H9 (cell line): Measurements from ENCODE around the gene SH3RF3. TPM values are rescaled to one million over a fixed set of nuclear protein-coding genes. Genes with fewer than 3 reads are reported as not detected.

Source experiments
- DNase-seq: peaks from one replicate; pipeline ENCODE4 v3.0.0-alpha.2; 2017
- H2AFZ ChIP-seq: one replicate; pipeline ENCODE4 v1.6.1; 2013; ENCODE audit warnings: mild to moderate bottlenecking, low read length, control low read depth, moderate library complexity
- H2AK5ac ChIP-seq: 2 replicates; pipeline ENCODE4 v1.6.1; 2013; ENCODE audit warnings: low read length, control low read depth, mixed read lengths; ENCODE audit not compliant: insufficient read length
- H2BK120ac ChIP-seq: one replicate; pipeline ENCODE4 v1.6.1; 2013; ENCODE audit warnings: low read depth, mild to moderate bottlenecking, low read length, control low read depth, inconsistent platforms; ENCODE audit not compliant: poor library complexity, severe bottlenecking
- H2BK12ac ChIP-seq: 2 replicates; pipeline ENCODE4 v1.6.1; 2013; ENCODE audit warnings: low read length, control low read depth, mixed read lengths, low read depth; ENCODE audit not compliant: insufficient read length
- H2BK15ac ChIP-seq: 2 replicates; pipeline ENCODE4 v1.6.1; 2013; ENCODE audit warnings: low read depth, low read length, control low read depth
- H2BK20ac ChIP-seq: one replicate; pipeline ENCODE4 v1.6.1; 2013; ENCODE audit warnings: low read depth, mild to moderate bottlenecking, low read length, control low read depth, inconsistent platforms; ENCODE audit not compliant: poor library complexity, severe bottlenecking
- H2BK5ac ChIP-seq: 2 replicates; pipeline ENCODE4 v1.6.1; 2013; ENCODE audit warnings: low read length, control low read depth, mixed read lengths; ENCODE audit not compliant: insufficient read length
- H3K14ac ChIP-seq: 2 replicates; pipeline ENCODE4 v1.6.1; 2013; ENCODE audit warnings: low read length, control low read depth; ENCODE audit not compliant: insufficient read depth
- H3K18ac ChIP-seq: 2 replicates; pipeline ENCODE4 v1.6.1; 2013; ENCODE audit warnings: low read depth, mild to moderate bottlenecking, mixed read lengths, low read length, control low read depth; ENCODE audit not compliant: insufficient read length
- H3K23ac ChIP-seq: 2 replicates; pipeline ENCODE4 v1.6.1; 2013; ENCODE audit warnings: low read length, control low read depth, mixed read lengths, low read depth; ENCODE audit not compliant: insufficient read length
- H3K23me2 ChIP-seq: 2 replicates; pipeline ENCODE4 v1.6.1; 2013; ENCODE audit warnings: low read depth, mild to moderate bottlenecking, mixed read lengths, low read length, control low read depth; ENCODE audit not compliant: insufficient read length, poor library complexity, severe bottlenecking
- H3K27ac ChIP-seq: 2 replicates; pipeline ENCODE4 v1.5.1; 2013; ENCODE audit warnings: low read length, control low read depth, mixed read lengths, low read depth; ENCODE audit not compliant: insufficient read length
- H3K27me3 ChIP-seq: 2 replicates; pipeline ENCODE4 v1.6.1; 2013; ENCODE audit warnings: low read length, control low read depth, inconsistent platforms; ENCODE audit not compliant: insufficient read depth
- H3K4ac ChIP-seq: 2 replicates; pipeline ENCODE4 v1.6.1; 2013; ENCODE audit warnings: low read depth, mild to moderate bottlenecking, control low read depth, inconsistent platforms, low read length, moderate library complexity
- H3K4me1 ChIP-seq: 2 replicates; pipeline ENCODE4 v1.6.1; 2013; ENCODE audit warnings: low read length, control low read depth, inconsistent platforms; ENCODE audit not compliant: insufficient read depth
- H3K4me2 ChIP-seq: 2 replicates; pipeline ENCODE4 v1.6.1; 2013; ENCODE audit warnings: low read length, control low read depth, mixed read lengths; ENCODE audit not compliant: insufficient read length, insufficient read depth
- H3K56ac ChIP-seq: 2 replicates; pipeline ENCODE4 v1.6.1; 2013; ENCODE audit warnings: low read depth, mild to moderate bottlenecking, mixed read lengths, low read length, control low read depth; ENCODE audit not compliant: insufficient read length
- H3K79me1 ChIP-seq: 2 replicates; pipeline ENCODE4 v1.6.1; 2013; ENCODE audit warnings: low read depth, mild to moderate bottlenecking, moderate library complexity, low read length, control low read depth, inconsistent platforms; ENCODE audit not compliant: insufficient read depth, poor library complexity, severe bottlenecking
- H3K79me2 ChIP-seq: 2 replicates; pipeline ENCODE4 v1.6.1; 2013; ENCODE audit warnings: low read length, control low read depth, inconsistent platforms; ENCODE audit not compliant: insufficient read depth
- H3K9ac ChIP-seq: 2 replicates; pipeline ENCODE4 v1.6.1; 2013; ENCODE audit warnings: low read length, control low read depth, mixed read lengths; ENCODE audit not compliant: insufficient read length; ENCODE audit errors: extremely low read depth
- H3K9me3 ChIP-seq: one replicate; pipeline ENCODE4 v1.6.1; 2013; ENCODE audit warnings: low read depth, low read length, inconsistent platforms; ENCODE audit not compliant: control insufficient read depth
- H3T11ph ChIP-seq: one replicate; pipeline ENCODE4 v1.6.1; 2013; ENCODE audit warnings: mild to moderate bottlenecking, low read length, control low read depth, inconsistent platforms
- H4K20me1 ChIP-seq: one replicate; pipeline ENCODE4 v1.6.1; 2013; ENCODE audit not compliant: control insufficient read depth, insufficient read length, insufficient read depth
- H4K5ac ChIP-seq: 2 replicates; pipeline ENCODE4 v1.6.1; 2013; ENCODE audit warnings: low read depth, mild to moderate bottlenecking, mixed read lengths, low read length, control low read depth; ENCODE audit not compliant: insufficient read length
- H4K8ac ChIP-seq: replicated peaks from 2 replicates; pipeline ENCODE4 v1.6.1; 2013; ENCODE audit warnings: low read length, control low read depth, mixed read lengths, low read depth; ENCODE audit not compliant: insufficient read length
- H4K91ac ChIP-seq: 2 replicates; pipeline ENCODE4 v1.6.1; 2013; ENCODE audit warnings: low read depth, mild to moderate bottlenecking, moderate library complexity, mixed read lengths, low read length, control low read depth; ENCODE audit not compliant: insufficient read length
- H3K27ac Mint-ChIP-seq, 3 experiments: 2 replicates in 2 of 3; 3 replicates in 1 of 3; pipeline ENCODE4 v1.8.0; 2020 to 2021; ENCODE audit warnings: mixed read lengths in 3 of 3, mild to moderate bottlenecking in 1 of 3, moderate library complexity in 1 of 3
- H3K27me3 Mint-ChIP-seq: 2 replicates; pipeline ENCODE4 v1.8.0; 2021; ENCODE audit warnings: low read depth, mild to moderate bottlenecking, moderate library complexity, mixed read lengths
- H3K36me3 Mint-ChIP-seq, 3 experiments: 2 replicates in 2 of 3; 3 replicates in 1 of 3; pipeline ENCODE4 v1.8.0; 2020 to 2021; ENCODE audit warnings: low read depth in 3 of 3, mixed read lengths in 3 of 3; ENCODE audit not compliant: insufficient read depth in 1 of 3
- H3K4me1 Mint-ChIP-seq, 2 experiments: 2 replicates each; pipeline ENCODE4 v1.8.0; 2020; ENCODE audit warnings: mixed read lengths in 2 of 2
- H3K4me3 Mint-ChIP-seq, 2 experiments: 2 replicates in 1 of 2; 3 replicates in 1 of 2; pipeline ENCODE4 v1.8.0; 2020 to 2021; ENCODE audit warnings: mild to moderate bottlenecking in 2 of 2, mixed read lengths in 2 of 2, moderate library complexity in 1 of 2
- H3K9me3 Mint-ChIP-seq, 2 experiments: 2 replicates in 1 of 2; 3 replicates in 1 of 2; pipeline ENCODE4 v1.8.0; 2020; ENCODE audit warnings: mild to moderate bottlenecking in 2 of 2, mixed read lengths in 2 of 2, moderate library complexity in 1 of 2
- WGBS: extraction: QIAGEN DNeasy Blood & Tissue Kit; methylation state at CpG from one replicate; pipeline ENCODE4 v1.1.7; 2013; ENCODE audit warnings: missing lambda C conversion rate, low lambda C conversion rate, mixed read lengths; ENCODE audit not compliant: insufficient read length; ENCODE audit errors: extremely low coverage; 5-methylcytosine and 5-hydroxymethylcytosine counted together
- total RNA-seq: library from RNA; stranded (reverse); gene quantifications from 2 replicates; pipeline ENCODE4 v1.2.1, GENCODE V29; 2021
- TF ChIP-seq, protein P1 (sequence below): fragments of 200-600 bp; sonication (generic); conservative IDR thresholded peaks from 3 replicates; pipeline ENCODE4 v1.8.0; 2021; ENCODE audit warnings: antibody characterized with exemption, mild to moderate bottlenecking

The SH3RF3 gene
- total RNA-seq, 1 experiment from 2014 or later = 0.46 TPM

DNA sequence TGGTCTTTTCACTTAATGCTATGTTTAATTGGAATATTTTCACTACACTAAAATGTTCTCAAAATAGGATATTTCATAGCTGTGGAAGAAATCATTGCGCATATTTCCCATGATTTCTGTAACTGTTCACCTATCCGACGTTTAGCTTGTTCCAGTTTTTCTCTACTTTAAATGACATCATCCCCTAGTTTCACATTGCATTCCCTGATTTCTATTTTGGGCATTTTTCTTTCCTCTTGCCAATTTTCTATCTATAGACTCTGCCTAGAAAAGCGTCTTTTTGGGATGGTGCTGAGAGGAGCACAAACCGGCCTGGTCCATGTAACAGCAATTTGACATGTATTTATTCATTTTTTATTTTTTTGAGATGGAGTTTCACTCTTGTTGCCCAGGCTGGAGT, 163.4 kb downstream of the SH3RF3 start:
- Histone ChIP-seq H2BK5ac (no peak overlapping the region), H3K9ac (no peak overlapping the region), H3K79me1 (no peaks in the 10 kb centered on the region), H2BK20ac (no peak overlapping the region), H2BK12ac (no peak overlapping the region), H3K14ac (no peak overlapping the region), H3K18ac (no peak overlapping the region), H2AK5ac (no peak overlapping the region), H3K23ac (no peak overlapping the region), H2AFZ (no peak overlapping the region), H3K23me2 (no peaks in the 10 kb centered on the region), H3K56ac (no peak overlapping the region), H2BK15ac (no peak overlapping the region), H4K20me1 (no peaks in the 10 kb centered on the region), H4K8ac (no peak overlapping the region), H3K4me2 (no peak overlapping the region), H4K5ac (no peak overlapping the region), H3K9me3 (no peaks in the 10 kb centered on the region), H4K91ac (no peak overlapping the region), H3K27me3 (no peaks in the 10 kb centered on the region), H3K79me2 (no peaks in the 10 kb centered on the region), H3K4ac (no peak overlapping the region), H3K4me1 (no peaks in the 10 kb centered on the region; the same call in 1 of the 2 replicates), H2BK120ac (no peak overlapping the region), H3K27ac (no peak overlapping the region), H3T11ph (no peak overlapping the region)
- Mint-ChIP-seq H3K4me3 (no peak overlapping the region), H3K9me3 (peaks cover 3 to 4% of the 10 kb centered on the region in 2 experiments; a peak in 2 of 5 replicates), H3K27me3 (no peaks in the 10 kb centered on the region; the same call in none of the 2 replicates), H3K36me3 (peaks cover 0 to 8% (median 0%) of the 10 kb centered on the region in 3 experiments; a peak in 2 of 7 replicates), H3K27ac (no peak overlapping the region), H3K4me1 (peaks cover 37 to 41% of the 10 kb centered on the region in 2 experiments)
- WGBS = no CpG with 5 or more reads among the region's 5 CpGs
- DNase-seq = no peak
- TF ChIP-seq, protein P1, sequence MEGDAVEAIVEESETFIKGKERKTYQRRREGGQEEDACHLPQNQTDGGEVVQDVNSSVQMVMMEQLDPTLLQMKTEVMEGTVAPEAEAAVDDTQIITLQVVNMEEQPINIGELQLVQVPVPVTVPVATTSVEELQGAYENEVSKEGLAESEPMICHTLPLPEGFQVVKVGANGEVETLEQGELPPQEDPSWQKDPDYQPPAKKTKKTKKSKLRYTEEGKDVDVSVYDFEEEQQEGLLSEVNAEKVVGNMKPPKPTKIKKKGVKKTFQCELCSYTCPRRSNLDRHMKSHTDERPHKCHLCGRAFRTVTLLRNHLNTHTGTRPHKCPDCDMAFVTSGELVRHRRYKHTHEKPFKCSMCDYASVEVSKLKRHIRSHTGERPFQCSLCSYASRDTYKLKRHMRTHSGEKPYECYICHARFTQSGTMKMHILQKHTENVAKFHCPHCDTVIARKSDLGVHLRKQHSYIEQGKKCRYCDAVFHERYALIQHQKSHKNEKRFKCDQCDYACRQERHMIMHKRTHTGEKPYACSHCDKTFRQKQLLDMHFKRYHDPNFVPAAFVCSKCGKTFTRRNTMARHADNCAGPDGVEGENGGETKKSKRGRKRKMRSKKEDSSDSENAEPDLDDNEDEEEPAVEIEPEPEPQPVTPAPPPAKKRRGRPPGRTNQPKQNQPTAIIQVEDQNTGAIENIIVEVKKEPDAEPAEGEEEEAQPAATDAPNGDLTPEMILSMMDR = no peak
